RWPE1 (cell line): Measurements from ENCODE around the gene EDN1.

ENCODE experiments used
- CTCF ChIA-PET: fragments of 350-600 bp; sonication (Branson Sonifier 250); formaldehyde crosslinking; extraction: SDS; loops from one replicate; lab custom pipeline; 2021; lab: Yijun Ruan, JAX
- POLR2A ChIA-PET: fragments of 400-600 bp; formaldehyde crosslinking; extraction: SDS; loops from one replicate; lab custom pipeline; 2020; ENCODE audit warnings: antibody characterized with exemption; ENCODE audit not compliant: low non-redundant PET; lab: Yijun Ruan, JAX
- DNase-seq: peaks from one replicate; pipeline ENCODE4 v3.0.0; 2012; ENCODE audit warnings: low spot score
- H3K27ac ChIP-seq: fragments of 450-650 bp; 2 replicates; pipeline ENCODE4 v1.5.1; 2017
- CTCF ChIP-seq: fragments of 450-650 bp; conservative IDR thresholded peaks from 2 replicates; pipeline ENCODE4 v1.5.1; 2017; ENCODE audit warnings: low read depth, mild to moderate bottlenecking

The EDN1 gene

DNA sequence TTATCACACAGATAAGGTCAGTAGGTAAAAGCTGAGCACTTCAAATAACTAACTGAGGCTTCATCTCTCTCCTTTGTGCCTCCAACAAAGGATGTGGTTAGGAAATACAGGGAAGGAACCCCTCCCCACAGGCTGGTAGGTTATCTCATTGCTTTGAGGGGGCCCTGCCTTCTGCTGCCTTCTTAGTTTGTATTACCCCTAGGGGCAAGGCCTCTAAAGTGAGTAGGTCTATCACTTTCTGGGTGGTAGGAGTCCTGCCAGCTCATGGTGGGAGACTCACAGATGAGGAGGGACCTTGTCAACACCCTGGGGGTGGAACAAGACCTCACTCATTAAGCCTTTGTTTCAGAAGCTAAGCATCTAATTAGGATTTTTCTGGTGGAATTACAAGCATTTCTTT is 34.6 kb downstream of the EDN1 start:
- ChIA-PET CTCF (interaction anchor here (0.7 to 0.9 kb wide), 2 partner anchors 9 to 180 kb away, joined by 3 read pairs; no protein-coding TSS in a partner anchor), POLR2A (interaction anchor here (0.6 kb wide), 1 partner anchor 35 kb away, joined by 3 read pairs; no protein-coding TSS in a partner anchor)
- H3K27ac ChIP-seq, result peak overlapping the region; percentile 93
- DNase-seq, result no peak
- no peak for TF ChIP-seq CTCF

DNA sequence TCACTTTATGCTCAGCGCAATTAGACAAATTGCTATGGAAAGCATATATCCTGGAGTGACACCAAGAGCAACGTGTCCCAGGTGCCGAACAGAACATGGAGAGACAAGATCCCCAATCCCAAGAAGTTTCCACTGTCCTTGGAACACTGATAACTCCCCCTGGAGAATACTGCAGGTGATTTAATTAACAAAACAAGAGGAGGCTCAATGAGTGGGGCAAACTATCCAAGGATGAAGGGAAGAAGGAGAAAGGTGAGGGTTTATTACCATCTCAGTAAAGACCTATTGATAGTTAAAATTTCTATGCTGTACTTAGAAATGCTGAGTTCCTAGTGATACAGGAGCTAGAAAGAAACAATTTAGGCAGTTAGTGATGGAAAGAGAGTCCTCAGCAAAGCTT is 35.7 kb downstream of the EDN1 start:
- TF ChIP-seq CTCF, result no peak
- DNase-seq, result no peak
- no peak overlapping the region for H3K27ac ChIP-seq
- POLR2A ChIA-PET, result no interaction called here
- CTCF ChIA-PET, result interaction anchor here (0.6 to 1.1 kb wide), 2 partner anchors 42 to 59 kb away, joined by 3 read pairs; no protein-coding TSS in a partner anchor

- no peak for TF ChIP-seq CTCF
- peak; percentile 57 for DNase-seq
- CTCF ChIA-PET, result no interaction called here
- H3K27ac ChIP-seq, result peak overlapping the region; percentile 75
- POLR2A ChIA-PET, result no interaction called here
These were observed 37.2 kb downstream of the EDN1 start for GRCh38 chr6:12327391-12327790.

DNA sequence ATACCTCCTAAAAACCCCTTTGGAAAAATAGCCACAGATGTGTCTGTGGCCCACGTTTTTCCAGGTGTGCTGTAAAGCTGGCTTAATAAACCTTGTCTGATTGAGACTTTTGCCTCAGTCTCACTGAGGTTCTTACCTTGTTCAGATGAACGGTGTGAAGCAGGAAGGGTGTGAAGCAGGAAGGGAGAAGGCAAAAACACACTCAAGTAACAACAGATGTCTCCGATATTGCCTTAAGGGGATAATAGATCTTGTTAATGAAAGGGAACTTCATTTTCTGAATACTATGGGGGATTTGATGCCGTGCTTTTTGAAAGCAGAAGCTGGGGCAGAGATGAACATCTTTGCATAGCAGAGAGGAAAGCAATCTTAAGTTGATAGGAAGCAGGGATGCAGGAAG is 37.8 kb downstream of the EDN1 start:
- no peak for DNase-seq
- ChIA-PET CTCF (no interaction called here), POLR2A (no interaction called here)
- TF ChIP-seq CTCF, result no peak
- peak overlapping the region; percentile 89; the same call in 1 of the 2 replicates for H3K27ac ChIP-seq

DNA sequence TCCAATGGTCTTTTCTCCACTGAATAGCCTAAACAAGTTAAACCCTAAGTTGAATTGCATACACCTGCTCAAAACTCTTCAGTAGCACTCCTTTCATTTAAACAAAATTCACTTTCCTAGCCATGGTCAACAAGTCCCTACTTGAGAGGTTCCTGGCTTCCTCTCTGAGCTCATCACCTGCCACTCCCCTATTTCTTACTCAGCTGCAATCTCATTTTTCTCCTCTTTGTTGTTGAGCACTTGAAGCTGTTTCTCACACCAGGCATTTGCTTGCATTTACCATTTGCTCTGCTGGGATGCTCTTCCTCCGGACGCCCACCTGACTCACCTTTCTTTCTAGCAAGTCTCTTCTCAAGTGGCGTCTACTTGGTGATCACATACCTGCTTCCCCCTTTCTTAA is 38.5 kb downstream of the EDN1 start:
- POLR2A ChIA-PET, result no interaction called here
- TF ChIP-seq CTCF, result no peak
- CTCF ChIA-PET, result no interaction called here
- peak; percentile 72 for DNase-seq
- H3K27ac ChIP-seq, result peak overlapping the region; percentile 89

GRCh38 chr6:12331474-12331873 is 41.3 kb downstream of the EDN1 start:
- DNase-seq, result no peak
- no peak for TF ChIP-seq CTCF
- H3K27ac ChIP-seq, result no peak overlapping the region
- CTCF ChIA-PET, result no interaction called here
- POLR2A ChIA-PET, result interaction anchor here (0.6 kb wide), 1 partner anchor 22 kb away, joined by 3 read pairs; no protein-coding TSS in a partner anchor
